Astrocyte of the hippocampus (primary cell): Measurements from ENCODE around the gene SPACA4.
A peak's percentile ranks its signal among the peaks of the same experiment; 100 is the strongest.
"Not testable (repeated sequence)": the region's sequence is repeated elsewhere in the genome, so short reads cannot be mapped to it uniquely, and the experiment has no call there.

Source experiments
- DNase-seq: peaks from one replicate; pipeline ENCODE4 v3.0.0; 2011; ENCODE audit warnings: low read depth, low spot score

The SPACA4 gene

GRCh38 chr19:48618278-48618915, 11.9 kb downstream of the SPACA4 start:
- DNase-seq, result peak; percentile 18

- DNase-seq, result peak; percentile 100
These were observed 12.6 kb downstream of the SPACA4 start, which contains the start of the genes RPL18 and SPHK2 for GRCh38 chr19:48618916-48619691. TSS of gene RPL18 (minus strand) at chr19:48619178. CDS start at chr19:48619143, 35 bp downstream. TSS of gene SPHK2 (plus strand) at chr19:48619506. CDS start at chr19:48620515, 1,009 bp downstream.

- no peak for DNase-seq
These were observed 13.4 kb downstream of the SPACA4 start for GRCh38 chr19:48619692-48620585.

GRCh38 chr19:48623556-48624066, 17.1 kb downstream of the SPACA4 start:
- no peak for DNase-seq

GRCh38 chr19:48624067-48624594, 17.6 kb downstream of the SPACA4 start:
- DNase-seq, result peak; percentile 100

- DNase-seq, result no peak
These were observed 18.5 kb downstream of the SPACA4 start for GRCh38 chr19:48624791-48625723.

- DNase-seq, result no peak
These were observed 19.4 kb downstream of the SPACA4 start for GRCh38 chr19:48625891-48626327.

- DNase-seq, result no peak
These were observed 20.8 kb downstream of the SPACA4 start for GRCh38 chr19:48627201-48627864.

- DNase-seq, result no peak
These were observed 21.3 kb downstream of the SPACA4 start for GRCh38 chr19:48627865-48628314.

- no peak for DNase-seq
These were observed 22.1 kb downstream of the SPACA4 start for GRCh38 chr19:48628486-48629296.

GRCh38 chr19:48629297-48629598, 22.7 kb downstream of the SPACA4 start:
- DNase-seq, result no peak

GRCh38 chr19:48629599-48630295, 23.2 kb downstream of the SPACA4 start:
- DNase-seq, result peak; percentile 71

GRCh38 chr19:48630296-48631063, 23.9 kb downstream of the SPACA4 start:
- peak; percentile 72 for DNase-seq

- no peak for DNase-seq
These were observed 24.7 kb downstream of the SPACA4 start for GRCh38 chr19:48631225-48631624.

GRCh38 chr19:48632286-48632685, 25.7 kb downstream of the SPACA4 start:
- not testable (repeated sequence) for DNase-seq

GRCh38 chr19:48632692-48633147, 26.2 kb downstream of the SPACA4 start:
- no peak for DNase-seq
